OCI-LY7 (cell line): ENCODE data around the gene CDKL4. TPM values are rescaled to one million over a fixed set of nuclear protein-coding genes. Genes with fewer than 3 reads are reported as not detected.

ENCODE experiments used
- BruUV-seq: library from RNA; stranded (reverse); fragments of 400-500 nt; replicated peaks from 2 replicates; lab custom pipeline; 2021; lab: Mats Ljungman, UMichigan
- CTCF ChIA-PET: fragments of 300-600 bp; sonication (Branson Sonifier 250); formaldehyde crosslinking; loops from one replicate; lab custom pipeline; 2022; ENCODE audit warnings: antibody characterized with exemption; ENCODE audit not compliant: unreplicated experiment; lab: Charles Lee
- POLR2A ChIA-PET: fragments of 300-600 bp; sonication (Branson Sonifier 250); formaldehyde crosslinking; loops from one replicate; lab custom pipeline; 2022; ENCODE audit warnings: antibody characterized with exemption; lab: Charles Lee
- DNase-seq: peaks from one replicate; pipeline ENCODE4 v3.0.0-alpha.2; 2015; ENCODE audit warnings: low spot score
- H2AFZ ChIP-seq: fragments of 200-600 bp; sonication (generic), shearing (Covaris generic); 2 replicates; pipeline ENCODE4 v1.6.1; 2014; ENCODE audit warnings: mild to moderate bottlenecking, antibody characterized with exemption, low read length, moderate library complexity
- H3K27ac ChIP-seq: fragments of 200-600 bp; sonication (generic); 2 replicates; pipeline ENCODE4 v1.5.1; 2014; ENCODE audit warnings: mixed run types, low read depth, mild to moderate bottlenecking, moderate library complexity, low read length, inconsistent platforms; ENCODE audit not compliant: poor library complexity, severe bottlenecking
- H3K36me3 ChIP-seq: fragments of 200-600 bp; sonication (generic); 2 replicates; pipeline ENCODE4 v1.6.1; 2014; ENCODE audit warnings: mild to moderate bottlenecking, antibody characterized with exemption, low read length, moderate library complexity, mixed read lengths; ENCODE audit not compliant: insufficient read depth
- H3K4me1 ChIP-seq: fragments of 200-600 bp; sonication (generic); 2 replicates; pipeline ENCODE4 v1.5.1; 2014; ENCODE audit warnings: mild to moderate bottlenecking, low read length; ENCODE audit not compliant: insufficient read depth, poor library complexity, severe bottlenecking
- H3K4me2 ChIP-seq: fragments of 200-600 bp; sonication (generic); 2 replicates; pipeline ENCODE4 v1.6.1; 2014; ENCODE audit warnings: mild to moderate bottlenecking, low read length
- H3K4me3 ChIP-seq: fragments of 200-600 bp; sonication (generic); 2 replicates; pipeline ENCODE4 v1.5.1; 2014; ENCODE audit warnings: mild to moderate bottlenecking, low read depth, low read length; ENCODE audit not compliant: poor library complexity, severe bottlenecking
- H3K79me2 ChIP-seq: fragments of 200-600 bp; sonication (generic); 2 replicates; pipeline ENCODE4 v1.6.1; 2016; ENCODE audit warnings: low read depth, mild to moderate bottlenecking, low read length, moderate library complexity, mixed read lengths; ENCODE audit not compliant: insufficient read depth
- H3K9me2 ChIP-seq: fragments of 200-600 bp; sonication (generic); 2 replicates; pipeline ENCODE4 v1.6.1; 2016; ENCODE audit warnings: mild to moderate bottlenecking, low read length, mixed read lengths; ENCODE audit not compliant: insufficient read depth
- H3K9me3 ChIP-seq: fragments of 200-600 bp; sonication (generic); 2 replicates; pipeline ENCODE4 v1.6.1; 2014; ENCODE audit warnings: mild to moderate bottlenecking, mixed run types, low read length, mixed read lengths
- H4K20me1 ChIP-seq: fragments of 200-600 bp; sonication (generic); 2 replicates; pipeline ENCODE4 v1.6.1; 2014; ENCODE audit warnings: mild to moderate bottlenecking, antibody characterized with exemption, low read length, moderate library complexity, mixed read lengths; ENCODE audit not compliant: insufficient read depth
- CTCF ChIP-seq: fragments of 200-600 bp; sonication (generic); conservative IDR thresholded peaks from 2 replicates; pipeline ENCODE4 v1.5.1; 2014; ENCODE audit warnings: mild to moderate bottlenecking, antibody characterized with exemption, low read length, moderate library complexity, mixed read lengths
- EZH2phosphoT487 ChIP-seq: fragments of 200-600 bp; sonication (generic); IDR thresholded peaks from 2 replicates; pipeline ENCODE4 v1.6.1; 2018; ENCODE audit warnings: low read depth, borderline replicate concordance, mild to moderate bottlenecking, mixed run types, antibody characterized with exemption, low read length, moderate library complexity, mixed read lengths
- intact Hi-C: fragments of 100-400 bp; cut with micrococcal nuclease; formaldehyde crosslinking; loops from one replicate; pipeline ENCODE4 v1.10.0; 2022; ENCODE audit not compliant: unreplicated experiment
- total RNA-seq, 2 experiments: library from RNA; depleted of rRNA in 1 of 2; stranded (reverse); fragments of >200 nt in 1 of 2; shearing (Covaris generic) in 1 of 2; gene quantifications; 2 replicates each; pipeline ENCODE4 v1.2.3, GENCODE V29; 2014 to 2022

The CDKL4 gene
- total RNA-seq, 2 experiments from 2014 or later: not detected

- CTCF ChIA-PET: no interaction called here
- Histone ChIP-seq H3K4me3 (no peak overlapping the region), H3K9me2 (no peaks in the 10 kb centered on the region), H4K20me1 (no peaks in the 10 kb centered on the region), H2AFZ (no peak overlapping the region), H3K79me2 (no peaks in the 10 kb centered on the region), H3K9me3 (no peaks in the 10 kb centered on the region), H3K4me1 (no peaks in the 10 kb centered on the region), H3K4me2 (no peak overlapping the region), H3K36me3 (no peaks in the 10 kb centered on the region), H3K27ac (no peak overlapping the region)
- intact Hi-C loops: no loop called here
- POLR2A ChIA-PET: interaction anchor here (0.7 kb wide), 1 partner anchor 27 kb away, joined by 4 read pairs; no protein-coding TSS in a partner anchor
- no peak for TF ChIP-seq EZH2phosphoT487
- TF ChIP-seq CTCF: no peak
- no peak for DNase-seq
- BruUV-seq: no TSS peak
Observed at GRCh38 chr2:39153312-39153711, 90.5 kb downstream of the CDKL4 start.

GRCh38 chr2:39152504-39152903 is 91.3 kb downstream of the CDKL4 start:
- intact Hi-C loops: no loop called here

More at GRCh38 chr2:39152504-39152903, 91.3 kb downstream of the CDKL4 start:
- Histone ChIP-seq H3K79me2 (no peaks in the 10 kb centered on the region), H3K36me3 (no peaks in the 10 kb centered on the region), H3K4me1 (no peaks in the 10 kb centered on the region), H4K20me1 (no peaks in the 10 kb centered on the region), H3K4me2 (no peak overlapping the region), H3K9me3 (no peaks in the 10 kb centered on the region), H2AFZ (no peak overlapping the region), H3K27ac (no peak overlapping the region), H3K4me3 (no peak overlapping the region), H3K9me2 (no peaks in the 10 kb centered on the region)
- DNase-seq: no peak
- TF ChIP-seq CTCF (no peak), EZH2phosphoT487 (no peak)
- CTCF ChIA-PET: no interaction called here
- POLR2A ChIA-PET: no interaction called here
- BruUV-seq: no TSS peak
